OCI-LY3 (cell line): Measurements from ENCODE around the gene MPC1L.

ENCODE experiments used
- H2AFZ ChIP-seq: fragments of 200-600, 300-600 bp; shearing (Covaris generic); 2 replicates; pipeline ENCODE4 v1.6.0; 2014; ENCODE audit warnings: antibody characterized with exemption, low read depth, low read length
- H3K27ac ChIP-seq: fragments of 200-600, 300-600 bp; sonication (generic); 2 replicates; pipeline ENCODE4 v1.5.1; 2014; ENCODE audit warnings: mild to moderate bottlenecking, low read length, moderate library complexity, mixed read lengths
- H3K27me3 ChIP-seq: fragments of 200-600, 300-600 bp; sonication (generic); 2 replicates; pipeline ENCODE4 v1.6.1; 2014; ENCODE audit warnings: low read depth, low read length, mixed read lengths
- H3K36me3 ChIP-seq: fragments of 200-600, 300-600 bp; sonication (generic); replicated peaks from 2 replicates; pipeline ENCODE3; 2014; ENCODE audit warnings: low read depth, low read length, mixed read lengths
- H3K4me1 ChIP-seq: fragments of 300-600, 200-600 bp; sonication (generic); 2 replicates; pipeline ENCODE4 v1.6.1; 2014; ENCODE audit warnings: low read length, mixed read lengths
- H3K4me2 ChIP-seq: fragments of 200-600, 300-600 bp; sonication (generic); 2 replicates; pipeline ENCODE4 v1.6.1; 2014; ENCODE audit warnings: low read length, mixed read lengths
- H3K4me3 ChIP-seq: fragments of 300-600, 200-600 bp; sonication (generic); 2 replicates; pipeline ENCODE4 v1.5.1; 2014; ENCODE audit warnings: antibody characterized with exemption, mild to moderate bottlenecking, low read length, moderate library complexity
- H3K79me2 ChIP-seq: fragments of 300-600, 200-600 bp; shearing (Covaris generic); 2 replicates; pipeline ENCODE4 v1.6.1; 2014; ENCODE audit warnings: mild to moderate bottlenecking, low read length, mixed read lengths
- H3K9ac ChIP-seq: fragments of 300-600, 200-600 bp; shearing (Covaris generic); 2 replicates; pipeline ENCODE4 v1.6.0; 2014; ENCODE audit warnings: mild to moderate bottlenecking, low read length, moderate library complexity
- H3K9me3 ChIP-seq: fragments of 200-600, 300-600 bp; shearing (Covaris generic); 2 replicates; pipeline ENCODE4 v1.6.1; 2014; ENCODE audit warnings: low read length, mixed read lengths; ENCODE audit not compliant: insufficient read depth
- H4K20me1 ChIP-seq: fragments of 200-600, 300-600 bp; sonication (generic); 2 replicates; pipeline ENCODE4 v1.6.1; 2016; ENCODE audit warnings: low read length, mixed read lengths; ENCODE audit not compliant: insufficient read depth
- CTCF ChIP-seq: fragments of 200-600, 300-600 bp; sonication (generic); IDR thresholded peaks from 2 replicates; pipeline ENCODE4 v1.5.1; 2014; ENCODE audit warnings: antibody characterized with exemption, low read length, low read depth
- EZH2phosphoT487 ChIP-seq: fragments of 200-600 bp; shearing (Covaris generic); IDR thresholded peaks from 2 replicates; pipeline ENCODE4 v1.6.1; 2018; ENCODE audit warnings: antibody characterized with exemption, mixed run types, low read depth

The MPC1L gene

GRCh38 chrX:40652664-40653063, 29.4 kb downstream of the MPC1L start:
- Histone ChIP-seq H3K36me3 (peaks cover 11% of the 10 kb centered on the region), H4K20me1 (no peaks in the 10 kb centered on the region), H3K27ac (no peak overlapping the region), H3K9me3 (no peaks in the 10 kb centered on the region), H3K79me2 (no peaks in the 10 kb centered on the region), H3K27me3 (no peaks in the 10 kb centered on the region), H3K4me1 (peaks cover 15% of the 10 kb centered on the region), H2AFZ (no peak overlapping the region), H3K4me2 (no peak overlapping the region), H3K4me3 (no peak overlapping the region), H3K9ac (no peak overlapping the region)
- TF ChIP-seq EZH2phosphoT487 (no peak), CTCF (no peak)

- H3K9me3 ChIP-seq = no peaks in the 10 kb centered on the region
- H3K4me3 ChIP-seq = no peak overlapping the region
- H3K27me3 ChIP-seq = no peaks in the 10 kb centered on the region
- no peak overlapping the region for H3K27ac ChIP-seq
- no peak overlapping the region for H3K9ac ChIP-seq
- H2AFZ ChIP-seq = no peak overlapping the region
- H3K4me2 ChIP-seq = no peak overlapping the region
- H4K20me1 ChIP-seq = no peaks in the 10 kb centered on the region
- TF ChIP-seq EZH2phosphoT487 (no peak), CTCF (no peak)
- no peaks in the 10 kb centered on the region for H3K79me2 ChIP-seq
- H3K36me3 ChIP-seq = peaks cover 11% of the 10 kb centered on the region
- H3K4me1 ChIP-seq = peaks cover 10% of the 10 kb centered on the region
Observed at GRCh38 chrX:40653535-40653934, 30.3 kb downstream of the MPC1L start.

- H3K27ac ChIP-seq = peak overlapping the region; percentile 18; the same call in 1 of the 2 replicates
- TF ChIP-seq CTCF (no peak), EZH2phosphoT487 (no peak)
Observed at GRCh38 chrX:40660381-40660780, 37.2 kb downstream of the MPC1L start.

GRCh38 chrX:40661489-40661888, 38.3 kb downstream of the MPC1L start:
- no peak overlapping the region for H2AFZ ChIP-seq
- H3K27ac ChIP-seq = no peak overlapping the region
- H3K79me2 ChIP-seq = peaks cover 2% of the 10 kb centered on the region; the same call in 1 of the 2 replicates
- H3K36me3 ChIP-seq = peaks cover 29% of the 10 kb centered on the region
- H3K9ac ChIP-seq = no peak overlapping the region
- H3K4me2 ChIP-seq = no peak overlapping the region
- H3K27me3 ChIP-seq = no peaks in the 10 kb centered on the region
- no peaks in the 10 kb centered on the region for H4K20me1 ChIP-seq
- H3K4me1 ChIP-seq = peaks cover 47% of the 10 kb centered on the region
- no peak overlapping the region for H3K4me3 ChIP-seq
- no peak for TF ChIP-seq CTCF
- TF ChIP-seq EZH2phosphoT487 = no peak
- H3K9me3 ChIP-seq = no peaks in the 10 kb centered on the region

More at GRCh38 chrX:40660381-40660780, 37.2 kb downstream of the MPC1L start:
- no peaks in the 10 kb centered on the region for H3K27me3 ChIP-seq
- H3K36me3 ChIP-seq = peaks cover 25% of the 10 kb centered on the region
- no peak overlapping the region for H3K4me3 ChIP-seq
- H3K9me3 ChIP-seq = no peaks in the 10 kb centered on the region
- peaks cover 2% of the 10 kb centered on the region; the same call in 1 of the 2 replicates for H3K79me2 ChIP-seq
- H3K9ac ChIP-seq = no peak overlapping the region
- no peak overlapping the region for H2AFZ ChIP-seq
- no peak overlapping the region for H3K4me2 ChIP-seq
- peaks cover 36% of the 10 kb centered on the region for H3K4me1 ChIP-seq
- H4K20me1 ChIP-seq = no peaks in the 10 kb centered on the region
